ENCODE data around the gene PVALEF.

Gene PVALEF

GRCh38 chr17:81197831-81198490 is 32.7 kb downstream of the PVALEF start:
- DNase-seq (ENCODE audit: low spot score) = no peak

GRCh38 chr17:81198826-81199481 is 33.6 kb downstream of the PVALEF start:
- no peak for DNase-seq (ENCODE audit: low spot score)

GRCh38 chr17:81199482-81199830 is 34.1 kb downstream of the PVALEF start:
- no peak for DNase-seq (ENCODE audit: low spot score)

- DNase-seq (ENCODE audit: low spot score) = no peak
Measured at GRCh38 chr17:81200201-81200600, 34.9 kb downstream of the PVALEF start.

GRCh38 chr17:81200695-81201580 is 35.6 kb downstream of the PVALEF start:
- peak; percentile 6 for DNase-seq (ENCODE audit: low spot score)

GRCh38 chr17:81202318-81202717 is 37.0 kb downstream of the PVALEF start:
- no peak for DNase-seq (ENCODE audit: low spot score)

GRCh38 chr17:81203136-81203535 is 37.8 kb downstream of the PVALEF start:
- no peak for DNase-seq (ENCODE audit: low spot score)

- DNase-seq (ENCODE audit: low spot score) = no peak
Measured at GRCh38 chr17:81204578-81204977, 39.3 kb downstream of the PVALEF start.

GRCh38 chr17:81206166-81206565 is 40.9 kb downstream of the PVALEF start:
- no peak for DNase-seq (ENCODE audit: low spot score)

- DNase-seq (ENCODE audit: low spot score) = no peak
Measured at GRCh38 chr17:81206657-81207056, 41.4 kb downstream of the PVALEF start.

GRCh38 chr17:81207610-81208581 is 42.6 kb downstream of the PVALEF start:
- DNase-seq (ENCODE audit: low spot score) = no peak

GRCh38 chr17:81208651-81209050 is 43.3 kb downstream of the PVALEF start:
- DNase-seq (ENCODE audit: low spot score) = no peak

- no peak for DNase-seq (ENCODE audit: low spot score)
Measured at GRCh38 chr17:81209141-81209540, 43.8 kb downstream of the PVALEF start.

GRCh38 chr17:81210466-81210865 is 45.2 kb downstream of the PVALEF start:
- no peak for DNase-seq (ENCODE audit: low spot score)

GRCh38 chr17:81210868-81211267 is 45.6 kb downstream of the PVALEF start:
- DNase-seq (ENCODE audit: low spot score) = no peak

GRCh38 chr17:81212365-81212764 is 47.1 kb downstream of the PVALEF start:
- DNase-seq (ENCODE audit: low spot score) = no peak

- no peak for DNase-seq (ENCODE audit: low spot score)
Measured at GRCh38 chr17:81213978-81214377, 48.7 kb downstream of the PVALEF start.

GRCh38 chr17:81217491-81217890 is 52.2 kb downstream of the PVALEF start:
- no peak for DNase-seq (ENCODE audit: low spot score)

- DNase-seq (ENCODE audit: low spot score) = no peak
Measured at GRCh38 chr17:81218459-81218858, 53.2 kb downstream of the PVALEF start.

- no peak for DNase-seq (ENCODE audit: low spot score)
Measured at GRCh38 chr17:81218991-81219390, 53.7 kb downstream of the PVALEF start.

GRCh38 chr17:81219476-81220180 is 54.3 kb downstream of the PVALEF start:
- no peak for DNase-seq (ENCODE audit: low spot score)
